ENCODE measurements around the gene BPIFA3. TPM values are rescaled to one million over a fixed set of nuclear protein-coding genes. Genes with fewer than 3 reads are reported as not detected.

BPIFA3 gene
- total RNA-seq, 1 donor from 2014 or later, result not detected

DNA sequence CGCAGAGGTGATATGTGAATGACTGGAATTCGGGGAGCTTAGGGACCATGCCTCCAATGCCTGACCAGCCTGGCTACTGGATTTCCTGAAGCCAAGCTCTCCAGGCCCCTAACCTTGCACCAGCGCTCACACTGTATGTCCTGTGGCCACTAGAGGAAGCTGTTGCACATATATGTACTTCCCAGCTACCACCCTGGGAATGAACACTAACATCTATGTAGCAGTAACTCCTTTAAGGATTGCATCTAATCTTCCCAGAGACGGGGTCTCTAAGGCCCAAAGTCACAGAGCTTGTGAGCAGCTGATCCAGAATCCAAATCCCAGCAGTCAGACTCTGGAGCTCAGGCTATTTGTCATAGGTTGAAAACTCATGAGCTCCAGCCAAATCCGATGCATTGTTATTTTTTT, 45.5 kb downstream of the BPIFA3 start:
- no peak overlapping the region for H3K4me3 ChIP-seq
- H3K27ac ChIP-seq, result no peak overlapping the region
- intact Hi-C loops (cut with DNase I), result no loop called here
- no peak for DNase-seq (ENCODE audit: low spot score in 2 of 2)
- no peaks in the 10 kb centered on the region for H3K27me3 ChIP-seq
- H3K36me3 ChIP-seq, result no peaks in the 10 kb centered on the region
- no peaks in the 10 kb centered on the region for H3K4me1 ChIP-seq
- H3K9me3 ChIP-seq, result no peaks in the 10 kb centered on the region
- TF ChIP-seq, protein P1, sequence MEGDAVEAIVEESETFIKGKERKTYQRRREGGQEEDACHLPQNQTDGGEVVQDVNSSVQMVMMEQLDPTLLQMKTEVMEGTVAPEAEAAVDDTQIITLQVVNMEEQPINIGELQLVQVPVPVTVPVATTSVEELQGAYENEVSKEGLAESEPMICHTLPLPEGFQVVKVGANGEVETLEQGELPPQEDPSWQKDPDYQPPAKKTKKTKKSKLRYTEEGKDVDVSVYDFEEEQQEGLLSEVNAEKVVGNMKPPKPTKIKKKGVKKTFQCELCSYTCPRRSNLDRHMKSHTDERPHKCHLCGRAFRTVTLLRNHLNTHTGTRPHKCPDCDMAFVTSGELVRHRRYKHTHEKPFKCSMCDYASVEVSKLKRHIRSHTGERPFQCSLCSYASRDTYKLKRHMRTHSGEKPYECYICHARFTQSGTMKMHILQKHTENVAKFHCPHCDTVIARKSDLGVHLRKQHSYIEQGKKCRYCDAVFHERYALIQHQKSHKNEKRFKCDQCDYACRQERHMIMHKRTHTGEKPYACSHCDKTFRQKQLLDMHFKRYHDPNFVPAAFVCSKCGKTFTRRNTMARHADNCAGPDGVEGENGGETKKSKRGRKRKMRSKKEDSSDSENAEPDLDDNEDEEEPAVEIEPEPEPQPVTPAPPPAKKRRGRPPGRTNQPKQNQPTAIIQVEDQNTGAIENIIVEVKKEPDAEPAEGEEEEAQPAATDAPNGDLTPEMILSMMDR (IDR thresholded peaks at IDR 0.05), result no peak

DNA sequence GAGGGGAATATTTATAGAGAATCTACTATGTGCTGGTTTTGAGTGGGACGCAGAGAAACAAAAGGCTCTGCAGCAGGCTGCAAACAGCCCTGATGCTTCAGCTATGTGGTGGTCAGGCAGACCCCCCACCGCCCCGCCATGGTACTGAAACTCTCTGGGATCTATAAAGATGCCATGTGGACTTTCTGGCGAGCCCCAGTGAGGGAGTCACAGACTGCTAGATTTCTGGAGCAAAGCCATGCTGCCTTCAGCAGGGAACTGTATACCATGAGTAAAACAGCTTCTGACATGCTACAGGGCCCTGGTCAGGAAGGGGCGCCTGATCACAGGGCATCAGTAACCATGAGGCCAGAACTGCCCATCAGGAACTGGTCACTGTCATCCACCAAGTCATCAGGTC, 46.6 kb downstream of the BPIFA3 start:
- Histone ChIP-seq H3K4me3 (no peak overlapping the region), H3K27me3 (no peaks in the 10 kb centered on the region), H3K27ac (no peak overlapping the region), H3K36me3 (no peaks in the 10 kb centered on the region), H3K9me3 (no peaks in the 10 kb centered on the region), H3K4me1 (no peaks in the 10 kb centered on the region)
- intact Hi-C loops (cut with DNase I), result no loop called here
- TF ChIP-seq, protein P1 (IDR thresholded peaks at IDR 0.05), result no peak
- no peak for DNase-seq (ENCODE audit: low spot score in 2 of 2)

DNA sequence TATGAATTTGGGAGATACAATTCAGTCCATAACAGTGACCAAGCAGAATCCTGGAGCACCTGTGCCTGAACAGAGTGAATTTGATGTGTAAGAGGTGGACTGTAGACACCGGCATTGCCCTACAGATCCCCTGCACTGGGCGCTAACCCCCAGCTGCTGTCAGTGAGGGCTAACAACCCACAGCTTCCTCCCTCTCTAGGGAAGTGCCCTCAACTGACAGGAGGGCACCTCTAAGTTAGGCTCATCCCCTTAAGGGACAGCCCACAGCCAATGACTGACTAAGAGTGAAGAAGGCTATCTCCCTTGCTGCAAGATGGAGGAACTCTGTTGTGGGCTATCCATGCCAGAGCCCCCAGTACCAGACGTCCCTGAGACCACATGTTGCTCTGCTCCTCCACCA, 50.5 kb downstream of the BPIFA3 start:
- Histone ChIP-seq H3K27me3 (no peaks in the 10 kb centered on the region), H3K27ac (no peak overlapping the region), H3K36me3 (no peaks in the 10 kb centered on the region), H3K9me3 (no peaks in the 10 kb centered on the region), H3K4me1 (no peaks in the 10 kb centered on the region), H3K4me3 (no peak overlapping the region)
- intact Hi-C loops (cut with DNase I), result no loop called here
- DNase-seq (ENCODE audit: low spot score in 2 of 2), result no peak
- TF ChIP-seq, protein P1 (IDR thresholded peaks at IDR 0.05), result no peak

DNA sequence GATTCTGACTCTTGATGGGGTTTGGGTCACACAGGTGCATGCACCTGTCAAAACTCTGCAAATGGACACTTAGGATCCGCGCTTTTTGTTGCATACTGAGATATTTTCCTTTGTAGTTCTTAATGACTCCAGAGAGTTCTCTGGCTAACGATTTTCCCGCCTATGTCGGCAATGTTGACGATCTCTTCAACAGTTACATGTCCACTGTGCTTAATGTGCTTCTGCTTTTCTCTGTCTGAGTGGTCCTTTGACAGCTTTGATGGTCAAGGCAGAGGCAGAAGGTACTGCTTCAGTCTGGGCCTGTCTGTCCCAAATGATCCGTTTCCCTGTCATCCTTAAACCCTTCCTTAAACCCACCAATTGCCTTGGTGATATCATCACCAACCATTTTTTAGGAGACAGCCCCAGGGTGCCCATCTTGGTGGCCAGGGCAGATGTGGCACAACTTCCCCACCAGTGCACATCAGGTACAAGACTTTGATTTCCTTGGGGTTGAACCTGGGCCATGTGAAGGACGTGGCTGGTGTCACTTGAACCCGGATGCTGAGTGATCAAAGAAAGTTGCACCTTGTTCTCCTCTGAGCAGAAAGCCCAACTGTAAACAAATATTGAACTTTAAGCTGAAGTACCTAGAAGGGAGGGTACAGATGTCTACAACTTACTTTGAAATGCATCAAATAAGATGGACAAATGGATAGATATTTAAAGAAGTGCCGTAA, 55.2 kb downstream of the BPIFA3 start:
- TF ChIP-seq, protein P1 (IDR thresholded peaks at IDR 0.05), result no peak
- no peaks in the 10 kb centered on the region for H3K36me3 ChIP-seq
- no peak overlapping the region for H3K4me3 ChIP-seq
- no peak for DNase-seq (ENCODE audit: low spot score in 2 of 2)
- intact Hi-C loops (cut with DNase I), result no loop called here
- no peak overlapping the region for H3K27ac ChIP-seq
- H3K9me3 ChIP-seq, result no peaks in the 10 kb centered on the region
- H3K4me1 ChIP-seq, result no peaks in the 10 kb centered on the region
- H3K27me3 ChIP-seq, result no peaks in the 10 kb centered on the region

DNA sequence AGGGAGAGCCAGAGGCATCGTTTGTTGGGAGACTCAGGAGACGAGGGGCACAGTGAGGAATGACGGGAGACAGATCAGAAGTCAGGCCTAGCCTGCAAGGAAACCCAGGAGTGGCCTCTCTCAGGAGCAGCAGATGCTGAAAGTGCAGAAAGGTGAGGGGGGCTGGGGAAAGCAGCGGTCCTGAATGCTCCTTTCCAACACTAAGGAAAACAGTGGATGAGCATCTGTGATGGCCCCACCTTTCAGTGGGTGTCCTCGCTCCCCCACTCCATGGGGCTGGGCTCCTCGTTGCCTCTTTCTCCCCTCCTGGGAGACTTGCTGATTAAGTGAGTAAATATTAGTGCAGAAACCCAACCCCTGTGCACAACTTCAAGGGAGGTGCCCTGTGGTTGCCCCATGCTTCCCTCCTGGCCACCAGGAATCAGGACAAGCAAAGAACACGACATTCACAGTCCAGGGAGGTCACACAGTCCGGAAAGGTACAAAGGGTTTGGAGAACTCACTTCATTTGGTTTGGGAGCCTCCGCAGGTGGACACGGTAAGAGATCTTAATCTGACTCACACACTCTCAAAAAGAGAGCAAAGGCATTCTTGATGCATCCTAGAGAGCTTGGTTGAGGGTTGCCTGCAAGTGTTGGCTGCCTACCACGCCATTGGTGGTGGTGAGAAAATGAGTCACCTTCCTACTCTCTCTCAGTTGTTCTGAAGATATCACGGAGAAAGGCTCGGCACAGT, 56.1 kb downstream of the BPIFA3 start:
- H3K27me3 ChIP-seq, result no peaks in the 10 kb centered on the region
- intact Hi-C loops (cut with DNase I), result no loop called here
- H3K4me1 ChIP-seq, result no peaks in the 10 kb centered on the region
- H3K36me3 ChIP-seq, result no peaks in the 10 kb centered on the region
- TF ChIP-seq, protein P1 (IDR thresholded peaks at IDR 0.05), result no peak
- no peak for DNase-seq (ENCODE audit: low spot score in 2 of 2)
- H3K9me3 ChIP-seq, result no peaks in the 10 kb centered on the region
- no peak overlapping the region for H3K27ac ChIP-seq
- H3K4me3 ChIP-seq, result no peak overlapping the region

Data from ascending aorta (tissue), 2 donors.